H1 (cell line): ENCODE measurements around the gene RASA1. TPM values are rescaled to one million over a fixed set of nuclear protein-coding genes. Genes with fewer than 3 reads are reported as not detected.
"Not testable (repeated sequence)": the region's sequence is repeated elsewhere in the genome, so short reads cannot be mapped to it uniquely, and the experiment has no call there.

Experiments
- CTCF ChIA-PET: fragments of 300-600 bp; sonication (Branson Sonifier 250); formaldehyde crosslinking; loops from one replicate; lab custom pipeline; 2021; ENCODE audit not compliant: partially characterized antibody; lab: Charles Lee
- POLR2A ChIA-PET: fragments of 300-600 bp; sonication (Branson Sonifier 250); formaldehyde crosslinking; loops from one replicate; lab custom pipeline; 2021; ENCODE audit warnings: inconsistent platforms; ENCODE audit not compliant: partially characterized antibody; lab: Charles Lee
- DNase-seq, 2 experiments: peaks; one replicate each; pipeline versions ENCODE4 v3.0.0 to v3.0.0-alpha.2; 2010 to 2022; ENCODE audit warnings: low spot score in 2 of 2, low read depth in 1 of 2, mixed read lengths in 1 of 2
- FAIRE-seq: peaks from 2 replicates; lab custom pipeline; 2011; peaks lifted over from hg19 to GRCh38; lab: Jason Lieb, UNC
- H2AFZ ChIP-seq: 2 replicates; pipeline ENCODE4 v1.8.1; 2012; ENCODE audit warnings: low read length, inconsistent platforms
- H2AK5ac ChIP-seq: 2 replicates; pipeline ENCODE4 v1.6.1; 2013; ENCODE audit warnings: low read depth, low read length
- H2BK120ac ChIP-seq: replicated peaks from 2 replicates; pipeline ENCODE3; 2013; ENCODE audit warnings: low read depth, low read length, inconsistent platforms
- H2BK12ac ChIP-seq: 2 replicates; pipeline ENCODE4 v1.6.1; 2013; ENCODE audit warnings: low read depth, low read length
- H2BK15ac ChIP-seq: 2 replicates; pipeline ENCODE4 v1.6.1; 2013; ENCODE audit warnings: low read length
- H2BK20ac ChIP-seq: 2 replicates; pipeline ENCODE4 v1.6.1; 2013; ENCODE audit warnings: low read length
- H2BK5ac ChIP-seq: 2 replicates; pipeline ENCODE4 v1.6.1; 2013; ENCODE audit warnings: low read depth, low read length
- H3K14ac ChIP-seq: 2 replicates; pipeline ENCODE4 v1.6.1; 2013; ENCODE audit warnings: inconsistent platforms; ENCODE audit not compliant: insufficient read length
- H3K18ac ChIP-seq: 2 replicates; pipeline ENCODE4 v1.6.1; 2013; ENCODE audit warnings: low read length; ENCODE audit errors: extremely low read depth
- H3K23ac ChIP-seq: 2 replicates; pipeline ENCODE4 v1.6.1; 2013; ENCODE audit warnings: inconsistent platforms; ENCODE audit not compliant: insufficient read length
- H3K23me2 ChIP-seq: 2 replicates; pipeline ENCODE4 v1.6.1; 2013; ENCODE audit warnings: low read depth, low read length
- H3K27ac ChIP-seq: 2 replicates; pipeline ENCODE4 v1.6.1; 2011; ENCODE audit warnings: low read depth, low read length, inconsistent platforms
- H3K27me3 ChIP-seq, 4 experiments: replicated peaks in 1 of 4; 1 replicate in 1 of 4; 2 replicates in 3 of 4; pipeline versions ENCODE4 v1.6.1 to v1.8.1; 2011 to 2013; ENCODE audit warnings: low read length in 3 of 4, mild to moderate bottlenecking in 3 of 4, inconsistent platforms in 2 of 4, mixed read lengths in 2 of 4, moderate library complexity in 1 of 4; ENCODE audit not compliant: control insufficient read depth in 3 of 4, insufficient read depth in 3 of 4; ENCODE audit errors: extremely low read depth in 1 of 4
- H3K36me3 ChIP-seq, 4 experiments: 2 replicates each; pipeline versions ENCODE4 v1.6.1 to v1.8.1; 2011 to 2013; ENCODE audit warnings: mild to moderate bottlenecking in 4 of 4, low read length in 3 of 4, moderate library complexity in 2 of 4, control low read depth in 1 of 4, inconsistent platforms in 1 of 4; ENCODE audit not compliant: insufficient read depth in 4 of 4, control insufficient read depth in 2 of 4
- H3K4ac ChIP-seq: replicated peaks from 2 replicates; pipeline ENCODE3; 2013; ENCODE audit warnings: low read length, low read depth, mixed read lengths, inconsistent platforms; ENCODE audit not compliant: insufficient read length
- H3K4me1 ChIP-seq, 4 experiments: replicated peaks in 1 of 4; 1 replicate in 1 of 4; 2 replicates in 3 of 4; pipeline versions ENCODE4 v1.6.1 to v1.8.1; 2011 to 2013; ENCODE audit warnings: low read length in 3 of 4, inconsistent platforms in 2 of 4, mixed read lengths in 1 of 4; ENCODE audit not compliant: insufficient read depth in 4 of 4, control insufficient read depth in 3 of 4
- H3K4me2 ChIP-seq, 2 experiments: 2 replicates each; pipeline versions ENCODE4 v1.6.1 to v1.8.1; 2011 to 2013; ENCODE audit warnings: low read depth in 2 of 2, low read length in 2 of 2, control low read depth in 1 of 2, inconsistent platforms in 1 of 2, mild to moderate bottlenecking in 1 of 2; ENCODE audit not compliant: insufficient read depth in 1 of 2
- H3K4me3 ChIP-seq, 4 experiments: fragments of 200-600, 300-600 bp in 1 of 4; sonication (generic), shearing (Covaris generic), sonication (Bioruptor Twin) in 1 of 4; 2 replicates each; pipeline versions ENCODE4 v1.5.1 to v1.8.1; 2011 to 2016; ENCODE audit warnings: low read length in 4 of 4, low read depth in 3 of 4, control low read depth in 2 of 4, inconsistent platforms in 2 of 4, mild to moderate bottlenecking in 2 of 4, mixed read lengths in 1 of 4, moderate library complexity in 1 of 4; ENCODE audit not compliant: insufficient read depth in 2 of 4; ENCODE audit errors: extremely low read depth in 1 of 4
- H3K56ac ChIP-seq: replicated peaks from 2 replicates; pipeline ENCODE3; 2013; ENCODE audit warnings: low read depth, mild to moderate bottlenecking, mixed read lengths, low read length, inconsistent platforms; ENCODE audit not compliant: insufficient read length
- H3K79me1 ChIP-seq: 2 replicates; pipeline ENCODE4 v1.6.1; 2013; ENCODE audit warnings: low read depth, low read length, control low read depth
- H3K79me2 ChIP-seq, 2 experiments: 2 replicates each; pipeline versions ENCODE4 v1.6.1 to v1.8.1; 2012 to 2013; ENCODE audit warnings: low read length in 2 of 2, mild to moderate bottlenecking in 2 of 2, inconsistent platforms in 1 of 2; ENCODE audit not compliant: insufficient read depth in 2 of 2, control insufficient read depth in 1 of 2
- H3K9ac ChIP-seq, 4 experiments: replicated peaks in 1 of 4; 1 replicate in 1 of 4; 2 replicates in 3 of 4; pipeline versions ENCODE4 v1.6.1 to v1.8.1; 2011 to 2013; ENCODE audit warnings: low read depth in 3 of 4, low read length in 3 of 4, control low read depth in 2 of 4, mild to moderate bottlenecking in 2 of 4, moderate library complexity in 2 of 4, inconsistent platforms in 1 of 4; ENCODE audit errors: extremely low read depth in 1 of 4
- H3K9me3 ChIP-seq, 2 experiments: 2 replicates each; pipeline versions ENCODE4 v1.6.1 to v1.8.1; 2012 to 2013; ENCODE audit warnings: mild to moderate bottlenecking in 2 of 2, moderate library complexity in 2 of 2, control low read depth in 1 of 2, inconsistent platforms in 1 of 2, low read depth in 1 of 2, low read length in 1 of 2, mixed read lengths in 1 of 2; ENCODE audit not compliant: insufficient read depth in 2 of 2
- H4K20me1 ChIP-seq, 2 experiments: replicated peaks in 1 of 2; 2 replicates each; pipeline versions ENCODE3 to v1.8.1; 2011 to 2013; ENCODE audit warnings: inconsistent platforms in 2 of 2, low read length in 2 of 2, mild to moderate bottlenecking in 1 of 2; ENCODE audit not compliant: insufficient read depth in 2 of 2, control insufficient read depth in 1 of 2
- H4K5ac ChIP-seq: 2 replicates; pipeline ENCODE4 v1.6.1; 2013; ENCODE audit warnings: low read length, low read depth, mixed read lengths, inconsistent platforms; ENCODE audit not compliant: insufficient read length
- H4K8ac ChIP-seq: 2 replicates; pipeline ENCODE4 v1.8.0; 2013; ENCODE audit warnings: mild to moderate bottlenecking, moderate library complexity, low read length, inconsistent platforms; ENCODE audit not compliant: insufficient read depth; ENCODE audit errors: extremely low read depth
- H4K91ac ChIP-seq: replicated peaks from 2 replicates; pipeline ENCODE3; 2013; ENCODE audit warnings: low read length, mixed read lengths, inconsistent platforms; ENCODE audit not compliant: insufficient read length
- BCL11A ChIP-seq, 2 experiments: IDR thresholded peaks; one replicate each; pipeline ENCODE4 v1.6.1; 2011; ENCODE audit warnings: low read depth in 2 of 2, low read length in 2 of 2, mild to moderate bottlenecking in 2 of 2
- CBX5 ChIP-seq: fragments of 300-800, 300-1000 bp; sonication (generic); IDR thresholded peaks from 2 replicates; pipeline ENCODE4 v1.7.1; 2016; ENCODE audit warnings: antibody characterized with exemption, low read length, low read depth
- CREB1 ChIP-seq: IDR thresholded peaks from 2 replicates; pipeline ENCODE4 v1.6.1; 2012; ENCODE audit warnings: inconsistent platforms
- HDAC6 ChIP-seq: IDR thresholded peaks from one replicate; pipeline ENCODE4 v1.7.1; 2012; ENCODE audit warnings: low read depth, mild to moderate bottlenecking, inconsistent platforms, low read length, moderate library complexity
- KDM4A ChIP-seq: IDR thresholded peaks from one replicate; pipeline ENCODE4 v1.7.1; 2012; ENCODE audit warnings: low read depth, mild to moderate bottlenecking, moderate library complexity, low read length, inconsistent platforms; ENCODE audit not compliant: severe bottlenecking
- SIN3A ChIP-seq, 2 experiments: IDR thresholded peaks in 1 of 2; conservative IDR thresholded peaks in 1 of 2; 2 replicates each; pipeline ENCODE4 v1.6.1; 2011 to 2012; ENCODE audit warnings: low read length in 2 of 2, improper control_type of control experiment in 1 of 2, low read depth in 1 of 2, mild to moderate bottlenecking in 1 of 2
- SIX5 ChIP-seq: IDR thresholded peaks from 2 replicates; pipeline ENCODE4 v1.6.1; 2011; ENCODE audit warnings: mild to moderate bottlenecking, low read depth, low read length
- ZNF274 ChIP-seq: IDR thresholded peaks from 2 replicates; pipeline ENCODE4 v1.7.0; 2012; ENCODE audit warnings: low read length, borderline replicate concordance; ENCODE audit errors: extremely low read depth
- WGBS, 2 experiments: shearing (Covaris generic) in 1 of 2; methylation state at CpG; one replicate each; pipeline versions ENCODE4 v1.1.6 to v1.1.7; 2013 to 2015; ENCODE audit warnings: low lambda C conversion rate in 2 of 2, mixed read lengths in 2 of 2, inconsistent platforms in 1 of 2, low coverage in 1 of 2, missing lambda C conversion rate in 1 of 2; ENCODE audit not compliant: insufficient replicate concordance in 2 of 2, insufficient coverage in 1 of 2, insufficient read length in 1 of 2; ENCODE audit errors: extremely low coverage in 1 of 2, missing lambda C conversion rate in 1 of 2; 5-methylcytosine and 5-hydroxymethylcytosine counted together
- polyA plus RNA-seq, 7 experiments: library from polyadenylated mRNA; depleted of rRNA in 3 of 7; stranded (reverse) in 5 of 7; unstranded in 2 of 7; fragments of >200 nt in 5 of 7; fragments of 200-250 nt in 2 of 7; gene quantifications; 1 replicate in 5 of 7; 2 replicates in 1 of 7; 4 replicates in 1 of 7; pipeline versions ENCODE4 v1.2.1 to v1.2.3, GENCODE V29; 2011 to 2013; ENCODE audit warnings: missing spikeins in 2 of 7, mixed read lengths in 2 of 7
- total RNA-seq: library from RNA; stranded (reverse); fragmentation: NEBNext Ultra II Directional; extraction: Animal tissue kit (Norgen Biotek cat#: 25700); gene quantifications from 2 replicates; pipeline ENCODE4 v1.2.1, GENCODE V29; 2021
- TF ChIP-seq, protein P1 (sequence below): IDR thresholded peaks from 2 replicates; pipeline ENCODE4 v1.6.1; 2011; ENCODE audit warnings: low read depth, mild to moderate bottlenecking, low read length; ENCODE audit not compliant: insufficient read depth

RASA1 gene
- total and polyA plus RNA-seq, 2 of the 8 experiments (the other 6 are each of a cell fraction or from before 2014, with no cell fraction given): 15.9 to 33.8 TPM

DNA sequence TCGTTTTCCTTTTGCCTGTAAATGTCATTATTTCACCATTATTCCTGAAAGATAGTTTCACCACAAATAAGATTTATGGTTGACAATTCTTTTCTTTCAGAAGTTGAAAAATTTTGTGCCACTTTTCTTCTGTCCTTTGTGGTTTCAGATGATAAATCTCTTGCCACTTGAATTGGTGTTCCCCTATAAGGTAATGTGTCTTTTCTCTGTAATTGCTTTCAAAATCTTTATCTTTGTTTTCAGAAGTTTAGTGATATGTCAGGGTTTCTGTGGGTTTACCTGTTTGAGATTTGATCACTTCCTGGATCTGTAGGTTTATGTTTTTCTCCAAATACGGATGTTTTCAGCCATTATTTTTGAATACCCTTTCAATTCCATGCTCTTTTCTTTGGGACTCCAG, 14.6 kb downstream of the RASA1 start (continued):
- TF ChIP-seq ZNF274 (no peak), SIN3A (conservative IDR thresholded peaks at IDR 0.05 in 1 of 2, IDR thresholded peaks at IDR 0.05 in 1 of 2; ENCODE audit: low read depth in 1 of 2, low read length in 2 of 2) (no peak), SIX5 (no peak), KDM4A (no peak), HDAC6 (no peak), CBX5 (no peak), CREB1 (no peak), BCL11A (IDR thresholded peaks at IDR 0.05; ENCODE audit: low read depth in 2 of 2, low read length in 2 of 2) (no peak)
- TF ChIP-seq, protein P1, sequence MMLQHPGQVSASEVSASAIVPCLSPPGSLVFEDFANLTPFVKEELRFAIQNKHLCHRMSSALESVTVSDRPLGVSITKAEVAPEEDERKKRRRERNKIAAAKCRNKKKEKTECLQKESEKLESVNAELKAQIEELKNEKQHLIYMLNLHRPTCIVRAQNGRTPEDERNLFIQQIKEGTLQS: no peak

DNA sequence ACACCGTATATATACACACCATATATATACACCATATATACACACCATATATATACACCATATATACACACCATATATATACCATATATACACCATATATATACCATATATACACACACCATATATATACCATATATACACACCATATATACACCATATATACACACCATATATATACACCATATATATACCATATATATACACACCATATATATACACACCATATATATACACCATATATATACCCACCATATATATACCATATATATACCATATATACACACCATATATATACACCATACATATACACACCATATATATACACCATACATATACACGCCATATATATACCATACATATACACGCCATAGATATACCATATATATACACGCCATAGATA, 19.6 kb downstream of the RASA1 start:
- H2AFZ ChIP-seq, H2BK15ac ChIP-seq, H4K8ac ChIP-seq, H4K20me1 ChIP-seq, POLR2A ChIA-PET, H3K23me2 ChIP-seq, H2BK20ac ChIP-seq, H4K91ac ChIP-seq, H3K18ac ChIP-seq, H3K56ac ChIP-seq, H3K36me3 ChIP-seq, H3K27me3 ChIP-seq, H3K27ac ChIP-seq, H3K4me1 ChIP-seq, FAIRE-seq, H3K9ac ChIP-seq, H2BK5ac ChIP-seq, H2BK120ac ChIP-seq, CTCF ChIA-PET, H3K4me2 ChIP-seq, DNase-seq, H2BK12ac ChIP-seq, H3K79me1 ChIP-seq, H3K23ac ChIP-seq, H3K9me3 ChIP-seq, H3K4me3 ChIP-seq, H2AK5ac ChIP-seq, H3K4ac ChIP-seq, H3K14ac ChIP-seq, H4K5ac ChIP-seq: not testable (repeated sequence)
- WGBS, 2 experiments: 86 to 100% methylated on average over 2 to 4 of the region's 4 CpGs
- H3K79me2 ChIP-seq: peaks cover 0 to 72% of the 10 kb centered on the region in 2 experiments; a peak in 3 of 4 replicates
